GM19099 (cell line): ENCODE measurements around the gene PSORS1C2.

Experiments used
- POLR2A ChIP-seq: IDR thresholded peaks from 3 replicates; pipeline ENCODE4 v1.6.1; 2011; ENCODE audit warnings: low read depth; ENCODE audit not compliant: insufficient read length; ENCODE audit errors: extremely low read depth

PSORS1C2 gene

GRCh38 chr6:31110825-31111582 is 27.9 kb downstream of the PSORS1C2 start:
- no peak for TF ChIP-seq POLR2A

- no peak for TF ChIP-seq POLR2A
Observed at GRCh38 chr6:31107052-31107451, 31.8 kb downstream of the PSORS1C2 start.

- no peak for TF ChIP-seq POLR2A
Observed at GRCh38 chr6:31103136-31103535, 35.7 kb downstream of the PSORS1C2 start.

GRCh38 chr6:31098449-31098938 is 40.4 kb downstream of the PSORS1C2 start:
- TF ChIP-seq POLR2A: no peak

GRCh38 chr6:31096656-31097055 is 42.2 kb downstream of the PSORS1C2 start:
- TF ChIP-seq POLR2A: no peak

GRCh38 chr6:31096215-31096614 is 42.7 kb downstream of the PSORS1C2 start:
- no peak for TF ChIP-seq POLR2A

- TF ChIP-seq POLR2A: no peak
Observed at GRCh38 chr6:31094389-31094881, 44.4 kb downstream of the PSORS1C2 start.

- TF ChIP-seq POLR2A: no peak
Observed at GRCh38 chr6:31092769-31093505, 45.9 kb downstream of the PSORS1C2 start.

GRCh38 chr6:31092238-31092637 is 46.6 kb downstream of the PSORS1C2 start:
- no peak for TF ChIP-seq POLR2A

- TF ChIP-seq POLR2A: no peak
Observed at GRCh38 chr6:31091680-31092079, 47.2 kb downstream of the PSORS1C2 start.

- no peak for TF ChIP-seq POLR2A
Observed at GRCh38 chr6:31090973-31091364, 47.9 kb downstream of the PSORS1C2 start.

- no peak for TF ChIP-seq POLR2A
Observed at GRCh38 chr6:31090275-31090972, 48.4 kb downstream of the PSORS1C2 start.
